GM19463 (cell line): ENCODE measurements around the gene AP2A1.
"Not testable (repeated sequence)": the region's sequence is repeated elsewhere in the genome, so short reads cannot be mapped to it uniquely, and the experiment has no call there.

ENCODE experiments used
- ATAC-seq: cut with Tn5 transposase; IDR thresholded peaks from one replicate; pipeline ENCODE4 v1.9.1; 2021; ENCODE audit warnings: mild to moderate bottlenecking, moderate library complexity; ENCODE audit not compliant: unreplicated experiment

The AP2A1 gene

DNA sequence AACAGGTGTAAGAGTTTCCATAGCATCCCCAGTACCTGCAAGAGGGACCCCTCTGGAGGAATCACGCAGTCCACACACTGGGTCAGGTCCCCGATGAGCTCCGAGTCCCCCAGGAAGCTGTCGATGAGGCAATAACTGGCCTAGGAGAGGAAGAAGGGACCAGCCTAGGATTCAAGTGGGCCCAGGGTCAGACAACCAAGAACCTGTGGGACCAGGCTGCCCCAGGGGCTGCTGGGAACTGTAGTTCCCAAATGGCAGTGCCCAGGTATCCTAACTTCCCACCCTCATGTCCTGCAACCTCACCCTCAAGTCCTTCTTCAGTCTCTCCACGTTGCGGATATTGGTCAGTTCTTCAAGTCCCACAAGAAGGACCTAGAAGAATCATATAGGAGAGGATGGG is 44.5 kb downstream of the AP2A1 start:
- ATAC-seq: no peak

DNA sequence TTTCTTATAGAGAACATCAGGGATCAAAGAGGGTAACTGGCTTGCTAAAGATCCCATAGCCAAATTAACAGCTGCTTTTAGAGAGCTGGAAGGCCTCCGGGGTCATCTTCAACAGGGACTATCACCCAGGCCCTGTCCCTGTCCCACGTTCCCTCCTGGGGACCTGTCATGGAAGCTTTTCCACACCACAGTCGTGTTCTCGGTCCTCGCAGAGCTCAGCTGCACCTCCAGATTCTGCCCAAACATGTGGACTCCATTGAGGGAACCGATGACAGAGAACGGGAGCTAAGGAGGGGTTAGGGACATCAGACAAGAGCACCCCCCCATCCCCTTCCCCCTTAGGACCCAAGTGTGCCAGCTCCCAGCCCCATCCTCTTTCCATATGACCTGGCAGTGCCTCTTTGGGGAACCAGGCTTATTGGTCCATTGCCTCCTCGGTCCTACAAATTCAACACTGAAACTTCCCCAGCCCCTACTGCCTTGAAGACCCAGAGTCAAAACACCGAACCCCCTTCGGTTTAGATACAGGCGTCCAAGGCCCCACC is 45.7 kb downstream of the AP2A1 start:
- ATAC-seq: no peak

- no peak for ATAC-seq
Measured at GRCh38 chr19:49812997-49813861, 46.4 kb downstream of the AP2A1 start, which contains the start of gene FUZ. TSS of gene FUZ (minus strand) at chr19:49813292. CDS start at chr19:49813106, 186 bp downstream.

DNA sequence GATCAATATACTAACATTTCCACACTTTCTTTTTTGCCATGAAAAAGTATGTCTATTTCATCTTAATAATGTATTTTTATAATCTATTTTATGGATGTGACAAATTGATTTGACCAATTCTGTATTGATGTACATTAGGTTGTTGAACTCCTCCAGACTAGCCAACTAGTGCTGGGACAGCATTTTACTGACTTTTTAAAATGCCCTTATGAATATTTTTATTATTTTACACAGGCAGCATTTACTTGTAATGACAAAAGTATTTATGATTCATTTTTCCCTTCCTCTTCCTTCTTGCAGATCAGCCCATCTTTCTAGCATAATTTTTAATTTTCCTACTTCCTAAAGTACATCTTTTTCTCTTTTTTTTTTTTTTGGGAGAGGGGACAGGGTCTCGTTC is 47.2 kb downstream of the AP2A1 start:
- no peak for ATAC-seq

DNA sequence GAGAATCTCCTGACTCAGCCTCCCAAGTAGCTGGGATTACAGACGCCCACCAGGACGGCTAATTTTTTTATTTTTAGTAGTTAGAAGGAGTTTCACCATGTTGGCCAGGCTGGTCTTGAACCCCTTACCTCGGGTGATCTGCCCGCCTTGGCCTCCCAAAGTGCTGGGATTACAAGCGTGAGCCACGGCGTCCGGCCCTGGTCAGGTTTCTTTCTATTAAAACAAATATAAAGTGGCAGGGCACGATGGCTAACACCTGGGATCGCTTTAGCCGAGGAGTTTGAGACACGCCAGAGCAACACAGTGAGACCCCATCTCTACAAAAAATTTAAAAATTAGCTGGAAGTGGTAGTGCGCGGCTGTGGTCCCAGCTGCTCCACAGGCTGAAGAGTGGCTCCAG is 49.8 kb downstream of the AP2A1 start:
- ATAC-seq: no peak

- ATAC-seq: peak; percentile 80
Measured at GRCh38 chr19:49817964-49818648, 51.3 kb downstream of the AP2A1 start, which contains the start of gene MED25. TSS of gene MED25 (plus strand) at chr19:49818289. CDS start at chr19:49818342, 53 bp downstream.

- no peak for ATAC-seq
Measured at GRCh38 chr19:49818649-49819370, 52.0 kb downstream of the AP2A1 start.

- ATAC-seq: not testable (repeated sequence)
Measured at GRCh38 chr19:49819452-49820115, 52.8 kb downstream of the AP2A1 start.

DNA sequence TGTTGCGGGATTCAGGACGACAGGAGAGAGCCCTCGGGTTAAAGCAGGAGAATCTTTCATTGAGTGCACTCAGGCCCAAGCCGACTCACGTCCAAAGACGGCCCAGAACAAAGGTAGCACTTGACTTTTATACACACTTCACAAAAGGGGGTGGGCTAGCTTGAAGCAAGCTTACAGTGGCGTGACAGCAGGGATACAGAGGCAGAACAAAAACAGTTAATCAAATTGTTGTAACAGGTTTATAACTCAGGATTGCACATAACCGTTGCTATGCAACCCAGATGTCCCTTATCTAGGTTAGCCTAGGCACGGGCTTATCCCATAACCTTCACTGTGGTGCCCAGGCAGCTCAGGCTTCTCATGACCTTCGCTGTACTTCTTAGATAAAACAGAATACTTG is 53.3 kb downstream of the AP2A1 start:
- no peak for ATAC-seq

- no peak for ATAC-seq
Measured at GRCh38 chr19:49823472-49823871, 56.7 kb downstream of the AP2A1 start.

GRCh38 chr19:49824662-49825061 is 57.9 kb downstream of the AP2A1 start:
- no peak for ATAC-seq

GRCh38 chr19:49827034-49827433 is 60.2 kb downstream of the AP2A1 start:
- ATAC-seq: no peak

- ATAC-seq: no peak
Measured at GRCh38 chr19:49829200-49829599, 62.4 kb downstream of the AP2A1 start.

- no peak for ATAC-seq
Measured at GRCh38 chr19:49829721-49830120, 62.9 kb downstream of the AP2A1 start.

- ATAC-seq: no peak
Measured at GRCh38 chr19:49830766-49831165, 64.0 kb downstream of the AP2A1 start.

DNA sequence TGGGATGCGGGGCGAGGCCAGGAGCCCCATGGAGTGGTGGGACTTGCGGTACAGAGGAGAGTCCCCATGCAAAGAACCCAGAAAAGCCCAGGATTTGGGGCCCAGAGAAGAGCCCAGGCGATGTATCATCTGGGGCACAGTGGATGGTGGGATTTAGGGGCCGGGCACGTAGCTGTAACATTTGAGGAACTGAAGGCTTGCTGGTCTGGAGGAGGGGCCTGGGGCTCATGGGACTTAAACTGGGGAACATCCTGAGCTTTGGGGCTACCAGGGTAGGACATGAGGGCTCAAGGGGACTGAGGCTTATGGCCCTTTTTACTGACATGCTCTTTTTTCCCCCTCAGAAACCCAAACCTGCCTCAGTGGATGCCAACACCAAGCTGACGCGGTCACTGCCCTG is 64.8 kb downstream of the AP2A1 start:
- ATAC-seq: no peak

- no peak for ATAC-seq
Measured at GRCh38 chr19:49832556-49832955, 65.8 kb downstream of the AP2A1 start.

- ATAC-seq: no peak
Measured at GRCh38 chr19:49833599-49833998, 66.8 kb downstream of the AP2A1 start.

GRCh38 chr19:49835562-49835961 is 68.8 kb downstream of the AP2A1 start:
- ATAC-seq: no peak

DNA sequence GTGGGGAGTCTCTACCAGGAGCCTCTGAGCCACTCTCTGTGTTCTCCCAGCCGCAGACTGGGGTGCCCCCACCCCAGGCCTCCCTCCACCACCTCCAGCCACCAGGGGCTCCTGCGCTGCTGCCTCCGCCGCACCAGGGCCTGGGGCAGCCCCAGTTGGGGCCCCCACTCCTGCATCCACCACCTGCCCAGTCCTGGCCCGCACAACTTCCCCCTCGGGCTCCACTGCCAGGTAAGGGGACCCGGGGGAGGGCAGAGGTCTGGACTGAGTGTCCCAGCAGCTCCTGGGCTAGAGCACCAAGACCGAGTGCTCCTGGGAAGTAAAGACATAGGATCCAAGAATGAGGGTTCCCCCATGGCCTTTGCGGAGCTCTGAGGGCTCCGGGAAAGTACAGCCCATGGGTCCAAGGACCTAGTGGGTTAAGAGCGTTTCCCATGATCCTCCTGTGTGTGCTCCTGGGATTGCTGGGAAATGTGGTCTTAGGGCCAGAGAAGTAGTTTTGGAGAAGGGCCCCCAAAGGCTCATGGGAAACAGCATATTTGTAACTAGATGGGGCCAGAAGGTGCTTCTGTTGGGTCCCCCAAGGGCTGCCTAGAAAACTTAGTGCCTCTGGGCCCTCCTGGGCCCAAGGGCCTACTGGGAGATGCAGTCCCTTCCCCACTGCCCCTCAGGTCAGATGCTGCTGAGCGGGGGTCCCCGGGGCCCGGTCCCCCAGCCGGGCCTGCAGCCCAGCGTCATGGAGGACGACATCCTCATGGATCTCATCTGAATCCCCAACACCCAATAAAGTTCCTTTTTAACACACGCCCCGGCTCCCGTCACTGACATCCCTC is 69.6 kb downstream of the AP2A1 start:
- ATAC-seq: no peak
